NCI-H128 (cell line): ENCODE measurements around the gene GTPBP4.
"Not testable (repeated sequence)": the region's sequence is repeated elsewhere in the genome, so short reads cannot be mapped to it uniquely, and the experiment has no call there.

Source experiments
- DNase-seq: peaks from one replicate; lab custom pipeline; 2025; ENCODE audit not compliant: unreplicated experiment; lab: John Stamatoyannopoulos, UW

Gene GTPBP4

DNA sequence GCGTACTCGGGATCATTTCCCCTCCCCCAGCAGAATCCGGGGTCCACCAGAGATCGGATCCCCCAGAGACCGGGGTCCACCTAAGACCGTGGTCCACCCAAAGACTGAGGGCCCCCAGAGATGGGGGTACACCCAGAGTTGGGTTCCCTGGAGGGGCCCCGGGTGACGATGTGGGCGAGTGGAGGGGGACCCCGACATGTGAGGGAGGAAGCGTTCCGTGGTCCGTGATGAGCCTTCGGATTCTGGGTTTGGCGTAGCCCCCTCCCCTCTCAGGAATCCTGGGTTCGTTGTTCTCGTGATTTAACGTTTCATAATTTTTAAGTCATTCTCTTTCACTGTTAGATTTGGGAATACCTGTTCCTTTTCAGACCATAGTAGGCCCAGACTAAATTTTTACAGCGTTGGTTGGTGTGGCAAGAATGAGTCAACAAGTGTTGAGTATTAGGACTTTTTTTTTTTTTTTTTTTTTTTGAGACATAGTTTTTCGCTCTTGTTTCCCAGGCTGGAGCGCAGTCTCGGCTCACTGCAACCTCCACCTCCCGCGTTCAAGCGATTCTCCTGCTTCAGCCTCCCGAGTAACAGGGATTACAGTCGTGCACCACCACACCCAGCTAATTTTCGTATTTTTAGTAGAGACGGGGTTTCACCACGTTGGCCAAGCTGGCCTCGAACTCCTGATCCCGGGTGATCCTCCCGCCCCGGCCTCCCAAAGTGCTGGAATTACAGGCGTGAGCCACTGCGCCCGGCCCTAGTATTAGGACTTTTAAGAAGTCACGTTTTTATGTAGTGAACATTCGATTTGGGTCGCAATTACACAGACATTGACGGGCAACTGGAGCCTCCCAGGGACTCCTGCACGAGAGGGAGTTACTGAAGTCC is 672 bp downstream of the GTPBP4 start:
- no peak for DNase-seq

DNA sequence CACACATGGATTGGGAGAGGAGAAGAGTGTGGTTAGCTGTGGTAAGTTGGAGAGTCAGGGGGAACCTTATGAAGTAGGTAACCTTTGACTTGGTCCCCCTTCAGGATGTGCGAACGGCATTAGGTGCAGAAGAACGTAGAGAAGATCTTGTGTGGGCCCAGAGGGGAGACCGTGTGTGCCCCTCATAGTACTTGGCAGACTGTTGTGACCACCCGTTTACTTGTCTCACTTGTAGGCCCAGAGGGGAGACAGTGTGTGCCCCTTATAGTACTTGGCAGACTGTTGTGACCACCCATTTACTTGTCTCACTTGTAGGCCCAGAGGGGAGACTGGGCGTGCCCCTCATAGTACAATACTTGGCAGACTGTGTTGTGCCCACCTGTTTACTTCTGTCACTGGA is 2.6 kb downstream of the GTPBP4 start:
- no peak for DNase-seq

DNA sequence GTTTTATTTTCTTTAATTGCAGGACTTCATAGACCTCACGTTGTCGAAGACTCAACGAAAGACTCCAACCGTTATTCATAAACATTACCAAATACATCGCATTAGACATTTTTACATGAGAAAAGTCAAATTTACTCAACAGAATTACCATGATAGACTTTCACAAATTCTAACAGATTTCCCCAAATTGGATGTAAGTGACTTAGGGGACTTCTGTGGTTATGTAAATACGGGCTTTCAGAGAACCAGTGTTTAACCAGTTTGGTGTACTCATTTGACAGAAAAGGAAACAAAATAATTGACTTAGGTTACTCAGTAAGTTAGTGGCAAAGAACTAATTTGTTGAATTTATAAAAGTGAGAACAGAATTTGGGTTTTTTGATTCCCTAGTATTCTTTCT is 4.2 kb downstream of the GTPBP4 start:
- DNase-seq = no peak

DNA sequence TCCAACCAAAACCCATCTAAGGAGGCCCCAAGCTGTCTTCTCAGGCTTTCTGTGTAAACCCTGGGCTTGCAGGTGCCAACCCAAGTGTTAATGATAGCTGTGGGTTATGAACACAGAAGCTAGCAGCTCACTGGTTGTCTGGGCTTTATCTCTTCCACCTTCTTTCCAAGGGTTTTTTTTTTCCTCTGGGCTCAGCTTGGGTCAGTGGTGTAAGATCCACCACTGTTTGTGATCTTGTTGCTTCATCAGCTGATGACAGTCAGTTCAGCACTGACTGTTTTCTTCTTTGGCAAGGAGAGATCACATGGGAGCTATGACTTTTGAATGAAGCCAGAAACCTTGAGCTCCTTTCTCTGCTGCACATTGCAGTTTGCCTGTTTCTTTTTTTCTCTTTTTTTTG is 4.6 kb downstream of the GTPBP4 start:
- DNase-seq = no peak

DNA sequence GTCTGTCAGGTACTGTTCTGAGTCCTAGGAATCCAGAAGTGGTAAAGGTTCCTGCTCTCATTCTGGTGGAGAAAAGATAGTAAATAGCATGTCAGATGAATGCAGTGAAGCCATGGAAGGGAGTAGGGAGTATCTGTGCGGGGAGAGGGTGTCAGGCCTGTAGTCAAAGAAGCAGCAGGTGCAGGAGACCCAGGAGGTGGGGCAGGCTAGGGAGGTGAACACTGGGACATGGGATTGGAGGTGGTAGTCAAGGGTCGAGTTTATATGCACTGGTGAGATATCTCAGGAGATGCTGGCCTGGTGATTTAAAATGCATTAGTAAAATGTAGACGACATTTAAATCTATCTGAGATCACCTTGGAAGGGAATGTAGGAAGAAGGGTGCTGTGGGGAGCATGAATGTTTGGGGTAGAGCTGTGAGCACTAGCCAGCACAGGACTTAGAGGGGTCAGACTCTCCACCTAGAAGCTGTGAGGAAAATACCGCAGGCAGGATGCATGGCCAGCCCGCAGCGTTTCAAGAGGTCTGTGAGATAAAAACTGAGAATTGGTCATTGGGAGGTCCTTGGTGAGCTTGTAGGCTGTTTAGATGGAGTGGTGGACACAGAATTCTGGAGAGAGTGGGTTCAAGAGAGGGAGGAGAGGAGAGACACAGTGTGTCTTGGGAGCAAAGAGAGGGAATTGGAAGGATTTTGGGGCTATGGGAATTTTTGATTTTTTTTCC is 6.8 kb downstream of the GTPBP4 start:
- DNase-seq = no peak

DNA sequence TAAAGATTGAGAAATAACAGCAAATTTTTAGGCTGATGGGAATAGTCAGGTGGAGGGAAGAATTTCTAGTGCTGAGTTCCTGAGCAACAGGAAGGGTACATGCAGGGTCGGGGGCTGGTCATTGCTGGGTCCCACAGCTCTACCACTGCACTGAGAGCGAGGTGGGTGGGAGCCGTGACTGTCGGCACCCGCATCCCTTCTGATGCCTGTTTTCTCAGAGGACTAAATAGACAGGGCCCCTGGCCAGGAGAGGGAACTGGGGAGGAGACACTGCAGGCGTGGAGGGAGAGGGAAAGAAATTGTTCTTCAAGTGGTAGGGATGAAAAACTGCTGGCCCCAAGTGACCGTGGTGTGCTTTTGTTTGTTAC is 7.3 kb downstream of the GTPBP4 start:
- DNase-seq = no peak

DNA sequence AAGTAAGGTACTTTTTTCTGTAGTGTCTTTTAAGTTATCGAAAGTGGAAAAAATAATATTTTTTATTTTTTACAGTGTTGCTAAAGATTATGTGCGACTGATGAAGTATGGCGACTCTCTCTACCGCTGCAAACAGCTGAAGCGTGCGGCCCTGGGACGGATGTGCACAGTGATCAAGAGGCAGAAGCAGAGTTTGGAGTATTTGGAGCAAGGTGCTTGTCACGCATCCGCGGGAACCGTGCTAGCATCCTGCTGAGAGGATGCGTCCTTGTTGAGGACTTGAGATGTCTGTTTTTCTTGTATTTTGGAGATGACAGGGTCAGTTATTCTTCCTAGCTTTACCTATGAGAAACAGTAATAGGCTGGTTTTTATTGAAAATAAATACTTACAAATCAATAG is 7.8 kb downstream of the GTPBP4 start:
- no peak for DNase-seq

DNA sequence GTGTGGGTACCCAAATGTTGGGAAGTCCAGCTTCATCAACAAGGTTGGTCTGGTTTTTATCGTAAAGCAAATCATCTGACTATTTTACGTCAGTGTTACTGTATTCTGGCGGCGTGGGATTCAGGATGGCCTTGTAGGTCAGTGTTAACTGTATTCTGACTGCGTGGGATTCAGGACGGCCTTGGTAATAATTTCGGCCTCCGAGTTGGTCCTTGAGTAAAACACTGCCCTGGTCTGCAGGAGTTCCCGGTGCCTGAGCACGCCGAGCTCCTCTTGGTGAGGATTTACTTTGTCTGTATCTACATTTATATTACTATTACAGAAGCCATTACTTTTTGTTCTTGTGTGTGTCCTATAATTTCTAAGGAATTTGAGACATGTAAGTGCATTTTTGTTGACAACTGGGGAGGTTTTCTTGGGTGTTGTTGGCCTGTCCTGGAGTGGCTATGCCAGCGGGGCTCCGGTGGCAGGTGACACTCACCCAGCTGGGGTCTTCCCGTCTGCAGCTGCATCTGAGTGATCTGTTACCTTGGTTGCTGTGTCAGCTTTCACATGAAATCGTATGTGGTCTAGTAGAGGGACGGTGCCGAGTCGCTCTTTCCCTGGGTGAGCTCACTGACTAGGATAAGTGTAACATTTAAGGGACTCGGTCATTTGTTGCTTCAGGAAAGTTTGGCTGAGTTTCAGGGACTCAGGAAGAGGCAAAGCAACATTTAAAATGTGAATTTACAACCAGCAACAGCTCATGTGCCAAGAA is 9.2 kb downstream of the GTPBP4 start:
- DNase-seq = no peak

DNA sequence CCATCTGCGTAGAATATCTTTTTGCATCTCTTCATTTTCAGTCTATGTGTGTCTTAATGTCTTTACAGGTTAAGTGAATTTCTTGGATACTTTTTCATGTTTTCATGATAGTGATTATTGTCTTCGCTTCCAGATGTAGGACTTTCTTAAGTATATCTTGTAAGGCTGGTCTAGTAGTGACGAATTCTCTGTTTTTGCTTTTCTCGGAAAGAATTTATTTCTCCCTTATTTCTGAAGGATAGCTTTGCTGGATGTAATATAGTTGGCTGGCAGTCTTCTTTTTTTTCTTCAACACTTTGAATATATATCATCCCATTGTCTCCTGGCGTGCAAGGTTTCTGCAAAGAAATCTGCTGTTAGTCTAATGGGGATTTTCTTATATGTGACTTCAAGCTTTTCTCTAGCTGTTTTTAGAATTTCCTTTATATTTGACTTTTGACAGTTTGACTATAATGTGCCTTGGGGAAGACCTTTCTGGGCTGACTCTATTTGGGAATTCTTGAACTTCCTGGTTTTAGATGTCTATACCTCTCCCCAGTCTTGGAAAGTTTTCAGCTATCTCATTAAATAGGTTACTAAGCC is 14.3 kb downstream of the GTPBP4 start:
- no peak for DNase-seq

DNA sequence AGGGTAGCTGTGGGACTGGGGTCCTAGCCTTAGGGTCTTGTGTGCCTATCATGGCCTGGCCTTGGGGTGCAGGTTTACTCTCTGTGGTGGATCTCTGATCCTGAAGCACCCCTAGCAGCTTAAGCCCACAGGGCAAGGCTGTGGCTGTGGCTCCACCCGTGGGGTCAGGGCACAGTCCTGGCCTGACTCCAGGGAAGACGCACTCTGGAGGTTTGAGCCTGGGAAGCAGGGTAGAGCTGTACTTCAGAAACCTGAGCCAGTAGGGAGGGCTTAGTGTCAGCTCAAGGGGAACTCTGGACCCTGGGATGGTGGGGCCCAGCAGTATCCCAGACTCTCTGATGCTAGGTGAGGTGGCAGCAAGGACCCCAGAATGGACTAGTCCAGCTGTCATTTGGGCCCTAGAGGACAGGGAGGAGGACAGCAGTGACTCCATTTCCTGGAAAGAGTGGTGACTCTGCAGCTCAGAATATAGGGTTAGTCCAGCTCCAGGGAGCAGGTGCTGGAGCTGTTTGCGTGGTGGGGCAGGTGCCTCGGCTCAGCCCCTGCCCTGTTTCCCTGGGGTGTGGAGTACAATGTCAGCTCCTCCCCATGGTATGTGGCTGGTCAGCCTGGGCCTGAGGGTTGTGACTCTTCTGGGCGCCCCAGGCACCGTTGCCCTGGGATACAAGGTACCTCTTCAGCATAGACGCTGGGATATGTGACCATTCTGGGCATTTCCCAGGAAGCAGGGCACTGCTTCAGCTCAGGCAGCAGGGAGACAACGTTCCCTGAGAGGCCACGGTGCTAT is 15.8 kb downstream of the GTPBP4 start:
- DNase-seq = no peak

DNA sequence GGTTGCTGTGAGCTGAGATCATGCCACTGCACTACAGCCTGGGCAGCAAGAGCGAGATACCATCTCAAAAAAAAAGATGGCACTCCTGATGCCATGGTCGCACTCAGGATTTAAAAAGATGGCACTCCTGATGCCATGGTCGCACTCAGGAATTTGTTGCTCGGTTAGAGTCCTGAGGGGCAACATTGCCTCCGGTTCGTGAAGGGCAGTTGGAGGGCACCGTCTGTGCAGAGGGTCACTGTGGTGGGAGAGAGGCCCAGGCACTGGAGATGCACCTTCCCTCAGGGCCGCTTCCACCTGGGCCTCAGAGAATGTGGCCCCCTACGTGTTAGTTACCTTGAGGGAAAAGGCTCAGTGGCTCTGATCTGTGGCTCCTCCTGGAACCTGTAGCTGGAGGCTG is 18.3 kb downstream of the GTPBP4 start:
- no peak for DNase-seq

DNA sequence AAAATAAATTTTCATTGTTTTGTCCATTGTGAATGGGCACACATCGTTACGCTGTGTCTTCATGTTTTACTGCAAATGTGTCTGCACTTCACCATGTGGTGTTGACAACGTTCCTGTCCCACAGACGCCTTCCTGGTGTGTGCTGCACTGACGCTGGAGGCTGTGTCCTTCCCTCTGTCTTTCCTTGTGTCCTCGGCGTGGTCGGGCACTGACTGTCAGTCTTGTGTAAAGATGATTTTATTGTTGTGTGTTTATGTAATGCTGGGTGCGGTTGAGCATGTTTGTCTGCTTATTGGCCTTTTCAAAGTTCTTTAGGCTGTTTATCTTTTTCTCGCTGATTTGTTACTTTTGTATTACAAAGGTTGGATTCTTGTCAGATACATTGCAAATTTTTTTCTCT is 19.3 kb downstream of the GTPBP4 start:
- DNase-seq = no peak

DNA sequence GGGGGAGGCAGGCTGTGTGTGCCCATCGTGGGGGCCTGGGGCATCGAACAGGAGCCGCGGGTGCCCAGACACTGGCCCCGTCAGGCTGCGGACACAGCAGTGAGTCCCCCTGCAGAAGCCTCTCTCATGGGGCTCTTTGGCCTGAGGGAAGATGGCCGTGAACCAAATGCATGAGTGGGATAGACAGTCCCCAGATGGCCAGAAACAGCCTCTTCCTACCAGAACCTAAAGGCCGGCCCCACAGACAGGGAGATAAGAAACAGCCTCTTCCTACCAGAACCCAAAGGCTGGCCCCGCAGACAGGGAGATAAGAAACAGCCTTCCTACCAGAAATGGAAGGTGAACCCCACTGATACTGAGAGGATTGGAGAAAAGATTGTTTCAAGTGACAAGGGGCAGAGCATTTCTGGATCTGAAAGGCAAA is 20.8 kb downstream of the GTPBP4 start:
- DNase-seq = no peak

DNA sequence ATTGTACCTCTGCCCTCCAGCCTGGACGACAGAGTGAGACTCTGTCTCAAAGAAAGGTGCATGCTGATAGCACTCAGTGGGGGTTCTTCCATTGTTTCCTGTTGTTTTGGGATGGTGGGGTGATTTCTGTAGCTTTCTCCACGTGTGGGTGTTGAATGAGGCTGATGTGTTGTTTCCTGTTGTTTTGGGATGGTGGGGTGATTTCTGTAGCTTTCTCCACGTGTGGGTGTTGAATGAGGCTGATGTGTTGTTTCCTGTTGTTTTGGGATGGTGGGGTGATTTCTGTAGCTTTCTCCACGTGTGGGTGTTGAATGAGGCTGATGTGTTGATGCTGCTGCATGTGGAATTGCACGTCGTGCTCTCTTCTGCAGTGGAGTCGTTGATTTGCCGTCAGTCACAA is 21.7 kb downstream of the GTPBP4 start:
- not testable (repeated sequence) for DNase-seq

DNA sequence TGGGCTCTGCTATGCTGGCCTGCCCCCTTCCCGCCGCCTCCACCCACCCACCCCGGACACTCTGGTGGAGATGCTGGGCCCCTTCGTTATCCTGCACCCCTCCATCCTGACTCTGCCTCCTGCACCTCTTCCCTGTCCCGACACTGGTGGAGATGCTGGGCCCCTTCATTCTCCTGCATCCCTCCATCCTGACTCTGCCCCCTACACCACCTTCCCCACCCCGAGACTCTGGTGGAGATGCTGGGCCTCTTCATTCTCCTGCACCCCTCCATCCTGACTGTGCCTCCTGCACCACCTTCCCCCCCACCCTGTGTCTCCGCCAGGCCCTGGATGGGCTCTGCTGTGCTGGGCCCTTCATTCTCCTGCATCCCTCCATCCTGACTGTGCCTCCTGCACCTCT is 22.5 kb downstream of the GTPBP4 start:
- no peak for DNase-seq

DNA sequence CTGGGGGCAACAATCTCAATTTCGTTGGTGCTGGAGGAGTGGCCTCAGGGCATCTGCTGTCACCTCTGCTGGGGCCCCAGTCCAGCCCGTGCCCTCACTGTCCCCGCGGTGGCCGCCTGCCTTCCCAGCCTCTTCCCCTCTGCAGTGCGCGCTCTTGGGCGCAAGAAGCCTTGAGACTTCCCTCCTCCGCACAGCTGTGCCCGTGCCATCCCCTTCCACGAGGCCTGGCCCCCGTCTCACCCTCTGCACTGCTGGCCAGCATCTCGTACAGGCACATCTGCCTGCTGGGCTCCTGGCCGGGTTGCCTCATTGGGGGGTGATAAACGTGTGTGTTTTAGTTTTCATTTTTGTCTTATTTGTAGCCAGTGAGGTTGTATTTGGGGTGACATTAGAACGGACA is 23.5 kb downstream of the GTPBP4 start:
- DNase-seq = no peak

DNA sequence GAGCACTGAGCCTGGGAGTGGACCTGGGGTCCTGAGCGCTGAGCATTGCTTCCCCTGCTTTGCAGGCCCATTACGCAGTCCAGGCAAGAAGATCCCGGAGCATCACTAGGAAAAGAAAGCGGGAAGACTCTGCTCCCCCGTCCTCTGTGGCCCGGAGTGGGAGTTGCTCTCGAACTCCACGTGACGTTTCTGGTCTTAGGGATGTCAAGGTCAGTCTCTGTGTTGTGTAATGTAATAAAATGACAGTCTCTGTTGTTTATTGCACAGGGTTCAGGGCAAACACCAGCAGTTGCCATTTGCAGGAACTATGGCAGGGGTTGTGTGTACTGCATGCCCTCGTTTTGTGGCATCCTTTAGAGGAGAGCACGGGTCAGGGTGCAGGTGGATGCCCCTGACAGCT is 27.5 kb downstream of the GTPBP4 start:
- no peak for DNase-seq

DNA sequence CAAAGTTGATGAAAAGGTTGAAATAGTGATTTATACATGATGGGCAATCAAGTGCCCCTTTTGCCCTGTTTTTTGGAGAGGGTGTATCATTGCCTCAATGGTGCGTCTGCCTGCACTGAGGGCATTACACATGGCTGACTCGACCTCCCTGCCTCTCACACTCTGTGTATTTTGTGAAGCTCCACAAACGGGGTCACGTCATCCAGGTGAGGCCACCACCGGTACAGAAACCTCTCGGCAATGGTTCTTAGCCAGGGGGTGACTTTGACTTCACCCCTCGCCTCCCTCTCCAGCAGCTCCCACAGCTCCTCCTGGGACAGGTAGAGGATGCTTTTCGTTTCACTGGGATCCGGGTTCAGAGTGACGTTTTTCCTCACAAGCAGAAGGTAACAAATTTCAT is 31.1 kb downstream of the GTPBP4 start:
- no peak for DNase-seq

DNA sequence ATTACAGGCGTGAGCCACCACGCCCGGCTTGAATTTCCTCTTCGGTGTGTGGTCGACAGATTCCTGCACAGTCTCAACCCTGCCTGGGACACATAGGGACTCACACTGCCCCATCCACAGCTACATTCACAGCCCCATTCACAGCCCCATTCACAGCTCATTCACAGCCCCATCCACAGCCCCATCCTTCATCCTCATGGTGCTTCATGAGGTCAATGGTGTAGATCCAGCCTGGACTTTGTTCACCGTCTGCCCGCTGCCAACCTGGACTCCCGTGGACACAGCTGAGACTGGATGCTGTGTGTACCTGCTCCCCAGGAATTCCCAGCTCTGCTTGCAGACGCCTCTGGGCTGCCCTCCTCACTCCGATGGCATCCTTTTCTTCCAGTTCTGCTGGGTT is 32.2 kb downstream of the GTPBP4 start:
- DNase-seq = no peak

DNA sequence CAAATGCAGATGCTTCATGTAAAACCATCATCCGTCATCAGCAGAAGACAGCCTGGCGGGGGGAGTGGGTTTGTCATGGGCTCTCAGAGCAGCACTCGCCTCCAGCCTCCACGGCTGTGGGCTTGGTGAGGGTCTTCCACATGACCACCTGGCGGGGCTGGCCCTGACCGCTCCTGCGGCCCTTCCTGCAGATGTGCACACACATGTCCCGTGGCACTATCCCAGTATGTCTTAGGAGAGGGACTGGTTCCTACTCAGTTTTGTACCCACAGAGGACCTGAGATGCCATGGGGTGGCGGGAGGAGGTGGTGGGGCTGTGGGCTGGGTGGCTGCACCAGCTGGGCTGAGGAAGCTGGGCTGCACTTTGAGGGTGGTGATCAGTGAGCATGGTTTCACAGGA is 32.7 kb downstream of the GTPBP4 start:
- no peak for DNase-seq

DNA sequence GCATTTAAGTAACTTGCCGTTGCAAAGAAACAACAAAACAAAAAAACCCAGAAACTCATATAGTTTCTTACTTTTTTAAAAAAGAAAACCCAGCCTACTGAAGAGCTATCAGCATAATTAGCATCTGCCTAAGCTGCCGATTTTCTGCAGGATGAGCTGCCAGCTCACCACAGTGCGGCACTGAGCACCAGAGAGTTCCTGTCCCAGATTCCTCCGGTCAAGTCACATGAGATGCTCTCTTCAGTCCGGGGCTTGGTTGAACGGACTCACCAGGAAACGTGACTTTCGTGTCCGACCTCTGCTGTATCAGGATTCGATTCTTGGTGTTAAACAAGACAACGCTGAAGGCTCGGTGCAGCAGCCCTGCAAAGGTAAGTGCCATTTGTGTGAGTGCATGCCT is 34.2 kb downstream of the GTPBP4 start:
- no peak for DNase-seq
